Measurements from ENCODE around the gene RAB22A.
"Not testable (repeated sequence)": the region's sequence is repeated elsewhere in the genome, so short reads cannot be mapped to it uniquely, and the experiment has no call there.

Gene RAB22A

DNA sequence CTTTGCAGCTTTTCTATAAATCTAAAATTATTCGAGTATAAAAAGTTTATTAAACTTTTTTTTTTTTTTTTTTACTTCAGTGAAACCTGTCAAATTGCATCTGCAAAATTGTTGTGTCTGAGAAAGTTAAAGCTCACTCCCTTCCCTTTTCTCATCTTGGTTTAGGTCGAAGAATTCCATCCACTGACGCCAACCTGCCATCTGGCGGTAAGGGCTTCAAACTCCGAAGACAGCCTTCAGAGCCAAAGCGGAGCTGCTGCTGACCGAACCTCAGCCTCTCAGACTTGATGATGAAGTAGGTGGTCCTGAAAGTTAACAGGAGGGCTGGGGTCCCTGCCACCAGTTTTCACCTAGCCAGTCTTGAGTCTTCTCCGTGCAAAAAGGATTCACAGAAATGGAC, 49.9 kb downstream of the RAB22A start:
- DNase-seq (ENCODE audit: low read depth), result no peak
- TF ChIP-seq, protein P1, sequence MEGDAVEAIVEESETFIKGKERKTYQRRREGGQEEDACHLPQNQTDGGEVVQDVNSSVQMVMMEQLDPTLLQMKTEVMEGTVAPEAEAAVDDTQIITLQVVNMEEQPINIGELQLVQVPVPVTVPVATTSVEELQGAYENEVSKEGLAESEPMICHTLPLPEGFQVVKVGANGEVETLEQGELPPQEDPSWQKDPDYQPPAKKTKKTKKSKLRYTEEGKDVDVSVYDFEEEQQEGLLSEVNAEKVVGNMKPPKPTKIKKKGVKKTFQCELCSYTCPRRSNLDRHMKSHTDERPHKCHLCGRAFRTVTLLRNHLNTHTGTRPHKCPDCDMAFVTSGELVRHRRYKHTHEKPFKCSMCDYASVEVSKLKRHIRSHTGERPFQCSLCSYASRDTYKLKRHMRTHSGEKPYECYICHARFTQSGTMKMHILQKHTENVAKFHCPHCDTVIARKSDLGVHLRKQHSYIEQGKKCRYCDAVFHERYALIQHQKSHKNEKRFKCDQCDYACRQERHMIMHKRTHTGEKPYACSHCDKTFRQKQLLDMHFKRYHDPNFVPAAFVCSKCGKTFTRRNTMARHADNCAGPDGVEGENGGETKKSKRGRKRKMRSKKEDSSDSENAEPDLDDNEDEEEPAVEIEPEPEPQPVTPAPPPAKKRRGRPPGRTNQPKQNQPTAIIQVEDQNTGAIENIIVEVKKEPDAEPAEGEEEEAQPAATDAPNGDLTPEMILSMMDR (IDR thresholded peaks at IDR 0.05; ENCODE audit: insufficient read depth, low read depth, low read length, missing control alignments), result peak; percentile 27
- H3K4me3 ChIP-seq (ENCODE audit: low read length), result no peak overlapping the region

DNA sequence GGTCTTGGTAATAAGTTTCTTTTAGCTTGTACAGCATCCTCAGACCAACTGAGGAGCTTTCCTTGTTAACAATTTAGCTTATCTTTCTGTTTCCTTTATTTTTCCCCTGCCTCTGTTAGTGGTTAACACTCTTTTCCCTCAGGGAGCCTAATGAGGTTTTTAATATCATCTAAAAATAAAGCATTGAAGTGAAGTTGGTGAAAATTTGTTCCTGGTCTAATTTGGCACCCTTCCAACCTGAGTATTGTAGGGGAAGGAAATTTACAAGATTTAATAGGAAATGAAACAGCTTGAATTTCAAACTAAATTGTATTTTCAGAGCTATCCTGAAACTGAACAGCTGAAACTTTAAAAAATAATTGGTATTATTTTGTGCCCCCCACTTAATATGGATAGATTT, 51.4 kb downstream of the RAB22A start:
- DNase-seq (ENCODE audit: low read depth), result no peak
- TF ChIP-seq, protein P1 (IDR thresholded peaks at IDR 0.05; ENCODE audit: insufficient read depth, low read depth, low read length, missing control alignments), result no peak
- no peak overlapping the region for H3K4me3 ChIP-seq (ENCODE audit: low read length)

DNA sequence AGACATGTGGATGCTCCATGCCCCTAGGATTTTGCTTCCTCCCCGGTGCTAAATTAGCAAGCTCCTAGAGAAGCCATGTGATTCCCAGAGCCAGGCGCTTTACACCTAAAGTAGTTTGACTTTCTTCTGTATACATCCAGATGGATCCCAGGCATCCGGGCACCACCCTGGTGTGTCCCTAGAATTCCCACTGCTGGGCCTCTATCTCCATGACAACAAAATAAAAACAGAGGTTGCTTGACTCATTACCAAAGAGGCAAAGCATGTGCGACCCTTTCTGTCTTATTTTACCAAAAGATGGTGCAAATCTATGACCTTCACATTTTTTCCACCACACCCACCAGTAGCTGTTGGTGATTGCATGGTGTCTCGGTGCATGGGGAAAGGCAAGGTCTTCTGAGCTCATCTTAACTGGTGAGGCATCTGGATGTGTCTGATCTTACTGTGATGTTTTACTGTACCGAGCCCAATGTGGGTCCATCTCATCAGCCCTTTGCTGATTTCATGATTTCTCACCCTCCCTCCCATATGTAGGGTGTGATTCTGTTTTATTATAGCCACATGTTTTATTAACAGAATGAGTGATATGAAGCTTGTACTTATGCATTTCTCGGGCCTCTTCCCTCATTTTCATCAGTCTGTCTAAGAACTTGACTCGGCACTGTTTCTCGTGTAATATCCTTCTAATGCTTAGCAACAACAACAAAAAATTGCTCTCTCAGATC, 52.1 kb downstream of the RAB22A start:
- TF ChIP-seq, protein P1 (IDR thresholded peaks at IDR 0.05; ENCODE audit: insufficient read depth, low read depth, low read length, missing control alignments), result no peak
- no peak for DNase-seq (ENCODE audit: low read depth)
- no peak overlapping the region for H3K4me3 ChIP-seq (ENCODE audit: low read length)

DNA sequence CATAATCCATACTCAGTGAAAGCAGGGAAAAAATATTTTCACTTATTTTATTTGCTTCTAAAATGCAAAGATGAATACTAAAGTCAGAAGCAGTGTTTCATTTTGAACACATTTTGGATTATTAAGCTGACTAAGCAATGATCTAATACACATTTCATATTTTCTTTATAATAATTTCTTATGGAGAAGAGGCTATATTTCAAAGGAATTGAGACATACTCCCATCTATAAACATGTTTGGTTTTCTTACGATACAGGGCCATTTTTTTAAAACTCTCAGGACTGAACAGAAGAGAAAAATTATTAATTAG, 52.6 kb downstream of the RAB22A start:
- no peak for DNase-seq (ENCODE audit: low read depth)
- H3K4me3 ChIP-seq (ENCODE audit: low read length), result no peak overlapping the region
- TF ChIP-seq, protein P1 (IDR thresholded peaks at IDR 0.05; ENCODE audit: insufficient read depth, low read depth, low read length, missing control alignments), result no peak

DNA sequence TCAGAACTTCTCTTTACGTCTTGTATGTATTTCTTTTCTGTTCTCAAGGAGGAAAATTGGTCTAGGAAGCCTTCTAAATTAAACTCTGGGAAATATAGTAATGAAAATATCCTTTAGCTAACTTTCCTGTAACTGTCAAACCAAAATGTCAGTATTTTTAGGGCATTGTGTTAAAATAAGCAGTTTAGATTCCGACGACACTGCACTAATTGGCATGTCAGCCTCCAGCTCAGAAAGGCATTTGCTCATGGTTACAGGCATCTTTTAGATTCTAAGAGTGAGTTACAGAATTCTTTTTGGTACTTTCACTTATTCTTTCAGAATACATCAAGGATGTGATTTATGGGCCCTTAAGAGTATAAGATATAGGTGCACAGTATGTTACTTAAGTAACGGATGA, 53.5 kb downstream of the RAB22A start:
- DNase-seq (ENCODE audit: low read depth), result no peak
- TF ChIP-seq, protein P1 (IDR thresholded peaks at IDR 0.05; ENCODE audit: insufficient read depth, low read depth, low read length, missing control alignments), result no peak
- H3K4me3 ChIP-seq (ENCODE audit: low read length), result no peak overlapping the region

DNA sequence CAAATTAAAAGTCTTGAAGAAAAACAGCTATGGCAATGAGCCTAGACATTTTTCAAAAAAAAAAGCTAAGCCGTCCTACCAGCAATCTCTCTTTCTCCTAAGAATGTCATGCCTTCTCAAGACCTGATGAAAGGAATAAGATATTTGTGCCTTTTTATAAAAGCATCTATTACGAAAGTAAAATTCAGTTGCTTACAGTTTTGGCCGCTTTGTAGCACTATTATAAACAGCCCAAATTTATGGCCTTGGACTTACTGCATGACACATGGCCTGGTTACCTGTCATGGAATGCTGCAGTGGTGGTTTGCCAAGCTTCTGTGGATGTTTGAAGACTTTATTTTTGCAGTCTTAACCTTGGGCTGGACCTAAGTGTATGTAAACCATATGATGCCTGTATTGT, 57.4 kb downstream of the RAB22A start:
- H3K4me3 ChIP-seq (ENCODE audit: low read length), result no peak overlapping the region
- TF ChIP-seq, protein P1 (IDR thresholded peaks at IDR 0.05; ENCODE audit: insufficient read depth, low read depth, low read length, missing control alignments), result no peak
- no peak for DNase-seq (ENCODE audit: low read depth)

DNA sequence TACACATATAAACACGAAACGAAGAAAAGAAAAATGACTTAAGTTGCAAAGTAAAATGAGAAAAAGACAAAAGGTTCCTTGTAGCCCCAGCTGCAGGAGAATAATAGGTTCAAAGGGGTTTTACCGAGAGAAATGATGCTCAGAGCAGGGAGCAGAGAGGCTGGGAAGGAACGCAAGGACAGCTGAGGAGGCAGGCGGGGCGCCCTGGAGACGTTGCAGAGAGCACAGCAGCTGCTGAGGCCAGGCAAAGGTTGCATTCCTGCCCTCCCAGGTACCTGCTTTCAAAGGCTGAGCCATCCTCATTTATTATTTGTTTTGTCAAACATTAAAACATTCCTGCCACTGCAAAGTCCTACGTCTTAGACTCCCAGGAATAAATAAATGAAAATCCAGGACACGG, 63.3 kb downstream of the RAB22A start:
- no peak for DNase-seq (ENCODE audit: low read depth)
- TF ChIP-seq, protein P1 (IDR thresholded peaks at IDR 0.05; ENCODE audit: insufficient read depth, low read depth, low read length, missing control alignments), result no peak
- H3K4me3 ChIP-seq (ENCODE audit: low read length), result no peak overlapping the region

DNA sequence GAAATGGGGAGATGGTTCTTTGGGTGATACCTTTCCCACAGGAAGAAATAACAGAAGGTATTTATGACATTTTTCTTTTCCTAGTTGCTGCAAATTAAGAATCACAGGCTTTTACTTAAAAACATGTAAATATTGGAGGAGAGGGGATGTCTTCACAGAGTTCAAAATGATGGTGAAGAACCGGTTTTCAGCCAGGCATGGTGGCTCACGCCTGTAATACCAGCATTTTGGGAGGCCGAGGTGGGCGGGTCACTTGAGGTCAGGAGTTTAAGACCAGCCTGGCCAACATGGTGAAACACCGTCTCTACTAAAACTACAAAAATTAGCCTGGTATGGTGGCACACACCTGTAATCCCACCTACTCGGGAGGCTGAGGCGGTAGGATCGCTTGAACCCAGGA, 63.8 kb downstream of the RAB22A start:
- DNase-seq (ENCODE audit: low read depth); H3K4me3 ChIP-seq (ENCODE audit: low read length): not testable (repeated sequence)

Data from epithelial cell of esophagus (primary cell).